NCI-H2081 (cell line): Measurements from ENCODE around the gene ARSB.
"Not testable (repeated sequence)": the region's sequence is repeated elsewhere in the genome, so short reads cannot be mapped to it uniquely, and the experiment has no call there.

Source experiments
- DNase-seq, 2 experiments: peaks; one replicate each; lab custom pipeline; 2025; lab: John Stamatoyannopoulos, UW

The ARSB gene

DNA sequence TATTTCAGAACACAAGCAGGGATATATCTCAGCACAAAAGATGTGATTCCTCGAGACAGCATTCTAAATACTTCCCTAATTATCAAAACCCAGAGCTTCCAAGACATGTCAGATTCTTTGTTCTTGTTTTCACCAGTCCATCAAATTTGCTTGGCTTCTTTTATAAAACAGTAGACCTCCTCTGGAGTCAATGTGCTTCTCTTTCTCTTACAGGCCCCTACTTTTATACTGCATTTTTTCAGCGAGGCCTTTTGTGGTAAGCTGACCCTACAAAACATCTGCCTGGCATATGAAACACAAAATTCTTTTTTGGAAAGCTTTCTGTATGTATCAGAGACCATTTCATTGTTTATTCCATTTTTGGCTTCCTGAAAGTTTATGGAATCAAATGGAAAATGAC is 81.8 kb downstream of the ARSB start:
- no peak for DNase-seq

DNA sequence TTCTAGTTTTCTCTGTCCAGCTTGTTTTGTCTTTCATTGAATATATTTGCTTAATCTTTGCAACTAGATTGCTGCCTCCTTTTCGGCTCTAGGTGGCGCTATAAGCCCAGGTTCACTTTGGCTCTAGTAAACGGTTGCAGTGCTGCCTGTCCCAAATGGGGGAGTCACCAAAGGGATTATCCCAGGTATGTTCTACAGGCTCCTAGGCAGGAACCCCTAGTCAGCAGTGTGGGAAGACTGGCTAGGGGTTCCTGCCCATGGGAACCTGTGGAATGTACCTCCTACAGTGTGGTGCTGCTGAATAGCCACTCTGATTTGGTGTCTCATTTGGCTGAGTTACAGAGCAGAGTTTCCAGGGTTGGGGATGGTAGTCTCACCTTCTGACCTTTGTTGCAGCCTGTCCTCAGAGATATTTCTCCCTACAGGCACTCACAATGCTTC is 85.2 kb downstream of the ARSB start:
- peak; percentile 27 to 44 for DNase-seq

DNA sequence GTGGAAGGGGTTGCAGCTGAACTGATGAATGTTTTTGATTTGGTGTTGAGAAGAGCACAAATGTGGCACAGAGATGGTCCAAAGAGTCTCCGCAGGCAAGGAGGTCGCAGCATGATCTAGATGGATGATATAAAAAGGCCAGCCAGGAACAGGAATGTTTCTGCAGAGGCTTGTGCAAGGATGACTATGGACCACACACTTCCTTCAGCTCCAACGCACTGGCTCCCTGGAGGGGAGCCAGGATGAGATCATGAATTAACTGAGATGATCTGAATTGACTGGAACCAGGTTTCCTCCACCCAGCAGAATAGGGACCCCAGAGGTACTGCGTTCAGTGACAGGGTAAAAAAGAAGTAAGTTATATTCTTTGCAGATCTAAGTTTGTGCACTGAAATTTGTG is 89.0 kb downstream of the ARSB start:
- no peak for DNase-seq

DNA sequence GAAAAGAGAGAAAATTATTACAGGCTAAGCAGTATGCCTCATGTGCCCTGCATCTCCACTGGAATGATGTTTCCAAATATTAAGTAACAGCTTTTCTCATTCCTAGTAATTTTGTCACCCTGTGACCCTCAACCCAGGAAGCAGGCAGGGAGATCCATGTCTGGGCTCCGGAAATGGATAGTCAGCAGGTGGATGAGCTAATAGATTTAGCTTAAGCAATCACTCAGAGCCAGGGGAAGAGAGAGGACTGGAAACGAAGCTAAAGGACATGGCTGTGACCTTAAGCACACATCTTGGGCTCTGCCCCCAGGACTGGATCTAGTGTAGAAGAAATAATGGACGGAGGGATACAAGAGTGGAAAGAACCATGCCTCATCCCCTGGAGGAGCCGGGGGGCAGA is 89.5 kb downstream of the ARSB start:
- no peak for DNase-seq

DNA sequence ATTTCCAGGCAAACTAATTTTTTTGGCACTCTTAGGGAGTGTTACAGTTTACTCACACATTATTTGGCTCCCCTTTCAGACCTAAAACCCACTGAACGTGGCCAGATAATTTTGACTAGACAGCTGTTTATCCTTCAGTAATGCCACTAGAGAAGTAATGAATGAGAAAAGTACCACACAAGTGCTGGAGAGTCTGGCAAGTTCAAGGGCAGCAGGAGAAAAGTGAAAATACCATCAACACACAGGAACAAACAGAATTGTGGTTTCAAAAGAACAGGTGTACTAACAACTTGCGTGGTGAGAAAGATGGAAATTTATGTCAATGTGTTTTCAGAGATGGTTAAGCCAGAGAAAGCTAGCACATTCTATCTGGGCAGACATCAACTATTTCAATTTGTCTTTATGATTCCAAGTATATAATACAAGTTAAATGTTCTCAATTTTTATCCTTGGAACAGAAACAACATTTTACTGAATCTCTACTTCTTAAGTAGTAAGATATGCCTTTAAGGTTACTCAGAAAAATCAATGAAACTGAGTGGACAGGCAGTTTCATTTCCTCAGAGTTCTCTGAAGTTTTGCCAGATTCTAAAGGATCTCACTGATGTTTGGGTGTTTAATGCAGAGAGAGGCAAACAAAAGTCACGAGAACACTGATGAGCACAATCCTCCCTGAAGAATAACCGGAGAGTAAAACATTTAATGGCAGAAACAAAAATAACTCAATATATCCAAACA is 91.0 kb downstream of the ARSB start:
- DNase-seq, result no peak

DNA sequence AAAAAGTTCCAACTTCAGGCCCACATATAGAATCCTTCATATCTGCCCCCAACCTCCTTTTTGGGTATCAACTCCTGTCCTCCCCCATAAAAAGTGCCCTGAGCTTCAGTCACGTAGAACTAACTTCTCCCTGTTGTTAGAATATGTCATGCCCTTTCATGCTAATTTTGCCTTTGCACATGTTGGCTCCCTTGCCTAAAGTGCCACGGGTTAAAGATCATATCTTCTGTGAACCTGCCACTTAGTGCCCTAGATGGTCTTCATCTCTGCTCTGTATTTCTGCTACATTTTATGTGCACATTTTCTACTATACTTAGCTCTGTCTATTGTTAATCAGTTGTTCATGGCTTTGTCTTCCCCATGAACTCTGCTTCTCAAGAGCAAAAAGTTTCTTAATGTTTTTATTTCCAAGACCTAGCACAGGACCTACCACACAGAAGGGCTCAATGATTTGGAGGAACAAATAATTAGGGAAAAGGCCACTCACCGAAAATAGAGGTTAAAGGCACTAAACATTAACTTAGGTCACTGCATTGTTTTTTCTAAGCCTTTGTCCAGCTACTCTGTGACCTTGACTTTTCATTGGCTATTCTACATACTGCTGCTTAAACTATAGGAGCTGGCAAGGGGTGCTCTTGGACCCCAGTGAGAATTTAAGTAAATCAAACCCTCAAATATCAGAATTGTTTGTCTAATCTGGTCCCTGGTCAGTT is 94.3 kb downstream of the ARSB start:
- no peak for DNase-seq

DNA sequence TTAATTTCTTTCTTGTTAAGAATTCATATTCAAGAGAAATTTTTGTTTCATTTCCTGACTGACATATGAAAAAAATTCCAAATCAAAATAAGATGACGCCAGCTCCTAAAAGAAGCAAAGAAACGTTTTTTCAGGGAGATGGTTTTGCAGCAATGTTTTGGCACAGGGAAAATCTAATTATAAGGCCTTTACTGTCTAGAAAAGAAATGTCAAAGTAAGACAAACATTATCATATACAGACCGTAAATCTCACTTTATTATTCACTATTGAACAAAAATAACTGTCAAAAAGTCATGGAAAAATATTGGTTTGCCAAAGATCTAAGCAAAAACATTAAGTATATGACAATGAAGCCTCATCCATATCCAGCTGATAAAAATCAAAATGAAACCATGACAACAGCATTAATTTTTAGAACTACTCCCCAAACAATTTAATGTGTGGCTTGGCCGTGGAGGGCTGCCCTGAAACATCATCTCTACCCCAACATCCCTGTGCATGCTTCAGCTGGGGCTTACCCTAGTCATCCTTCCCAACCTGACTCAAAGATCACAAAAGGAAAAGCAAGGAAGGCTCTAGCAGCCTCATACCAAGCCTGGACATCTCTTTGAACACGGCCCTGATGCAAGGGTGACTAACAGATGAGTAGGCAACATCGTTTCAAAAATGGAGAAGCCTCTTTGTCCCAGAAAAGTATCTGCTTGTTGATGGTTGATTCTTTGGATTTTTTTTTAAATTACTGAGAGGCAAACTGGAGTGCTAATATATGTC is 95.6 kb downstream of the ARSB start:
- DNase-seq, result no peak

DNA sequence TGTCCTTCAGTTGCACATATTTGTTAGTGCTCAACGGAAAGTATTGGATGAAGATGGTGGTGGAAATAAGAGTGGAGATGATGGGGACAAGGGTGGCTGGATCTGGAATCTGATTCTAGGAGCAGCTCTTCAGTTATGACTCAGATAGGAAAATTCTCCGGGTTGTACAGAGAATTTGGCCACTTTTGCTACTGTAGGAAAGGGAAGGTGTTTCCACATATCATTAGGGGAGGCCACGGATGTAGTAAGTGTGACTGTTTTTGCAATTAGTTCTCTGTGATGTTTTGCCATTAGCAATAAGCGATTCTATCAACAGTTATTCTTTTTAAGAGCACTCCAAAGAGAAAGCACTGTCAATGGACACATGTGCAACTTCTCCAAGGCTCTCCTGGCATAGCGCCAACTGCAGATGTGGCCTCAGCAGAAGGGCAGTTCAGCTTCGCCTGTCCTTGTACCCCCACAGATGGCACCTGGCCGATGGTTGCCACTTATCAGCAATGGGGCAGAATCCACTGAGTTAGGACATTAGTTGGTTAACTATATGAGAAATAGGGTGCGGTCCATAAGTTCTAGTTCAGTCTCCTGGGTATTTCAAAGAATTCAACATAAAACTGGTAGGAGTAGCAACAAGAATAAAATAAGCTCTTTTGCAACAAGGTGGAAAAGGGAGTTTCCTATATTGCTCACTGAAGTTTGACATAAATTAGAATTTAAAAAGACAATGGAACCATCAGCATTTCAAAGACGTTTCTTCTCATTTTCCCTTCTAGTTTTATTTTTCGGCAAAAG is 96.3 kb downstream of the ARSB start:
- no peak for DNase-seq

DNA sequence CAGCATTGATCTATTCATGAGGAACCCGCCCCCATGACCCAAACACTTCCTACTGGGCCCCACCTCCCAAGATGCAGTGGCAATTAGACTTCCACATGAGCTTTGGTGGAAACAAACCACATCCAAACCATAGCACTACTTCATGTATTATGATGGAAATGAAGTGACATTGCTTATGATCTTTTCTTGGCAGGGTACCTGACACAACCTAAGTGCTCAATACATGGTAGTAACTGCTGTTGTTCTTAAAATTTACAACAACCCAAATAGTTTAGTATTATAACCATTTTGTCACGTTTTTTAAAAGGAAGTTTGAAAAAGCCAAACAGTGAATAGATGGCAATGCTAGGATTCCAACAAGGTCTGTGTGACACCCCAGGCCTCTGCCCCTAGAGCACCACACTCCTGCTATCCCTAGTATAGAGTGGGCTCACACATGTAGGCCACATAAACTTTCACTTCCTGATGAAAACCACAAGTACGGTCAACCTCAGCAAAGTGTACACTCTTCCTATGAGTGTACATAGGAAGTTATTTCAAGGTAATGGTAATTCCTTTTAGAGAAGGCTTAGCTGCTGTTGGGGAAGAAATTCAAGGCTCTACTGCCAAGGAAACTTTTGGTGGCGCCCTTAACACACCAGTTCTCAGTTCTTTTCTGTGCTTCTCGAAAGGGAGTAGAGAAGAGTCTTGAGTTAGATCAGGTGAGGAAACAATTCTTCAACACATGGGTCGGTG is 97.6 kb downstream of the ARSB start:
- DNase-seq, result no peak

DNA sequence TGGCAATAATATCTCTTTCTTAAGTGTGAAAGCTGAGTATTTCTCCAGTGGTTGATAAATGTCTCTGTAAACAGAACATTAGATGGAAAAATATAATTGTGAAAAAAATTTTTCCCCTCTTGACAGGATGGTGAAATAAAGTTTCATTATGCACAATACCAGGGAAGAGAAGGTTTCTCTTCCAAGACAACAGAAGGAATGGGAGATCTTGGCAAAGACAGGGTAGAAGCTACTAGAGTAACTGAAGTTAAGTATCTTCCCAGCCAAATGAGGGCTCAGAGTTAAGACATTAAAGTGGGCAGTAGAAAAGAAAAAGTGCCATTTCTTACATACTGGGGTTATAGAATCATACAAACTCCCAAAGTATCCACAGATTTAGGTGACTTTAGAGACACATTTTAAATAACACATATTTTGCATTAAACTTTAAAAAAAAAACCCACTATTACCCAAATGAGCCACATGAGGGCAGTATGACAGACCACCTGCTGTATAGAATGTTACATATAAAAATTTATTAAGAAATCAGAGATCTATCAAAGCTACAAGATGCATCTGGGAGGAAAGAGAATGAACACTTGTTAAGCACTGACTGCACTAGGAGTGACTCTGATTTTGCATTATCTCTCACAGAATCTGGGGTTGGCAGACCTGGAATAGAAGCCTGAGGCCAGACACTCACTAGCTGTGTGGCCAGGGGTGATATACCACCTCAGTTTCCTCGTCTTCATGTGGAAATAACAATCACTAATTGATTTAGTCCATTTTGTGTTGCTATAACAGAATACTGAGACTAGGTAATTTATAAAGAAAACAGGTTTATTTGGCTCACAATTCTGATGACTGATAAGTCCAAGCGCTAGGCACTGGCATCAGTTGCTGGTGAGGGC is 98.5 kb downstream of the ARSB start:
- no peak for DNase-seq

DNA sequence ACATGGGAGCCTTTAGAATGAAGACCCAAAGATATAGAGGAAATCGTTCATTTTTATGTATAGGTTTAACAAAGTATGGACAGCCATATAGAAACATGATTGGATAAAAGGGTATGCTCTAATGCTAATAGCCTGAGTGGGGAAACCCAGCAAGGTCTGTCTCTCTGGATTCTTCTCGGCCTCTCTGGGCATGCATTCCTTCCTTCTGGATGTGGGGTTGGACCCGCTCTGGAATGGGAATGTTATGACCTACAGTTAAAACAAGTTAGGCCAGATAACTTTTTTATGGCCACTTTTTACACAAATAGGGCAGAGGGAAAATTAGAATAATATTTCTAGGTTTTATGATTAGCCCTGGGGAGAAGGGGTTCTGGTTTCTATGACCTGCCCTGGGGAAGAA is 103.2 kb downstream of the ARSB start:
- no peak for DNase-seq

DNA sequence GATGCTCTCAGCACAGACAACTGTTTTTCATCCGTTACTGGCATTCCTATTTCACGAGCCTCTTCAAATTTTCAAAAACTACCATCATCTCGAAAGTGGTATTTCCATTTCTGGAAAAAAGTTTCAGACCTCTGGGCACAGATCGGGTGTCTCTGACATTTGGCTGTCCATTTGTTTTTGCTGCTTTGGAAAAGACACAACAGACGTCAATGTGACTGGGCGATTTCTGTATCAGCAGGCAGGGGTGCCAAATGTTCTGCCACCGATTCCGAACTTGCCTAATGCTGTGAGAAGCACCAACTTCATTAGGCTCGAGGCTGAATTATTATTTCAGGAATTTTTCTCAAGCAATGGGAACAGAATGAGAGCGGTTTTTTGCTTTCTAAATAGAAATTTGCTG is 105.6 kb downstream of the ARSB start:
- DNase-seq, result no peak

DNA sequence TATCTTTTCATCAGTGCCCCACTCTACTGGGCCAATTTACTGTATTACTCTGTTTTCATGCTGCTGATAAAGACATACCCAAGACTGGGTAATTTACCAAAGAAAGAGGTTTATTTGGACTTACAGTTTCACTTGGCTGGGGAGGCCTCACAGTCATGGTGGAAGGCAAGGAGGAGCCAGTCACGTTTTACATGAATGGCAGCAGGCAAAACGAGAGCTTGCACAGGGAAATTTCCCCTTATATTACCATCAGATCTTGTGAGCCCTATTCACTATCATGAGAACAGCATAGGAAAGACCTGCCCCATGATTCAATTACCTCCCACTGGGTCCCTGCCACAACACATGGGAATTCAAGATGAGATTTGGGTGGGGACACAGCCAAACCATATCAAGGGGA is 119.0 kb downstream of the ARSB start:
- DNase-seq, result not testable (repeated sequence)

DNA sequence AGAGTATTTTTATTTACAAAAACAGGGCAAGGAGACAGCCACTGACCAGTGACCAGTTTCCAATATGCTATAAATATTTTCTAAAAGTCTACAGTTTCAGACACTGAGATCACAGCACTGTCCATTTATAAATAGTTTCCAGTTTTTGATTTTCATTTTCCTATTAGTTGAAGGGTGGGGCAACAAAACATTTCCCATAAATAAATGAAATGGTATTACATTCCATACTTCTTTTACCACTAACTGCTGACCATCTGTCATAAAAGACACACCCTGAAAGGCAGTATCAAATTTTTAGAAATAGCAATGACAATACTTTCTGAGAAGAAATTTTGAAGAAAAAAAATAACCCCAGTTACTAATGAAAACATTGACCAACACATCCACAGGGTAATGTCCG is 126.7 kb downstream of the ARSB start:
- no peak for DNase-seq

DNA sequence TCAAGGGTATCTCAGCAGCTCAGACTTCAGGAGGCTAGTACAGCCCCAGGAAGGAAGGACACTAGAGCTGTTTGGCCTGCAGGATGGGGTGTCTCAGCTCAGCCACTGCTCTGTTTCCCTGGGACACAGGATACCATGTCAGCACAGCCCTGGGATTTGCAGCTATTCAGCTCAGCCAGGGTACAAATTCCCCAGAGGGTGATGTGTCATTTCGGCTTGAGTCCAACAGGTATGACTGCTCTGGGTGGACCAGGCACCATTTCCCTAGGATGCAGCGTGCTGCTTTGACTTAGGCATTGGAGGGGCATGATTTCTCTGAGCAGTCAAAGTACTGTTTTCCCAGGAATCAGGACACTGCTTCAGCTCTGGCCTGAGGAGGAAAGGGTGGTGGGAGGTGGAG is 130.1 kb downstream of the ARSB start:
- no peak for DNase-seq

DNA sequence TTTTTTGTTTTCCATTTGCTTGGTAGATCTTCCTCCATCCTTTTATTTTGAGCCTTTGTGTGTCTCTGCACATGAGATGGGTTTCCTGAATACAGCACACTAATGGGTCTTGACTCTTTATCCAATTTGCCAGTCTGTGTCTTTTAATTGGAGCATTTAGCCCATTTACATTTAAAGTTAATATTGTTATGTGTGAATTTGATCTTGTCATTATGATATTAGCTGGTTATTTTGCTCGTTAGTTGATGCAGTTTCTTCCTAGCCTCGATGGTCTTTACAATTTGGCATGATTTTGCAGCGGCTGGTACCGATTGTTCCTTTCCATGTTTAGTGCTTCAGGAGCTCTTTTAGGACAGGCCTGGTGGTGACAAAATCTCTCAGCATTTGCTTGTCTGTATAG is 133.2 kb downstream of the ARSB start:
- not testable (repeated sequence) for DNase-seq

DNA sequence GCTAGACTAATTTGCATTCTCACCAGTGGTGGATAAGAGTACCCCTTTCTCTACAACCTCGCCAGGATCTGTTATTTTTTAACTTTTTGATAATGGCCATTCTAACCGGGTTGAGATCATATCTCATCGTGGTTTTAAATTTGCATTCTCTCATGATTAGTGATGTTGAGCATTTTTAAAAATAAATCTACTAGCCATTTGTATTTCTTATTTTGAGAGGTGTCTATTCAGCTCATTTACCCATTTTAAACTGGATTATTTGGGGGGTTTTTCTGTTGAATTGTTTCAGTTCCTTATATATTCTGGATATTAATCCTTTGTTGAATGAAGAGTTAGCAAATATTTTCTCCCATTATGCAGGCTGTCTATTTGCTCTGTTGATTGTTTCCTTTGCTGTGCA is 139.6 kb downstream of the ARSB start:
- DNase-seq, result no peak

DNA sequence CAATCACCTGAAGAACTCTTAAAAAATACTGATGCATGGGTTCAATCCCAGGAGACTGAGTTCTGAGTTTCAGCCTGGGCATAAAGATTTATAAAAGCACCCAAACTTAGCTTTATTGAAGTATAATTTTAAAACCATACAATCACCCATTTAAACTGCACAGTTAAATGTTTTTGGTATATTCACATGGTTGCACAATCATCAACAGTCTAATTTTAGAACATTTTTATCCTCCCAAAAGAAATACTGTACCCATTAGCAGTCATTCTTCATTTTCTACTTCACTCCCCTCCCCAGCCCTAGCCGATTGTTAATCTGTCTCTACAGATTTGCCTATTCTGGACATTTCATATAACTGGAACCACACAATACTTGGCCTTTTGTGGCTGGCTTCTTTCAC is 141.7 kb downstream of the ARSB start:
- DNase-seq, result no peak

DNA sequence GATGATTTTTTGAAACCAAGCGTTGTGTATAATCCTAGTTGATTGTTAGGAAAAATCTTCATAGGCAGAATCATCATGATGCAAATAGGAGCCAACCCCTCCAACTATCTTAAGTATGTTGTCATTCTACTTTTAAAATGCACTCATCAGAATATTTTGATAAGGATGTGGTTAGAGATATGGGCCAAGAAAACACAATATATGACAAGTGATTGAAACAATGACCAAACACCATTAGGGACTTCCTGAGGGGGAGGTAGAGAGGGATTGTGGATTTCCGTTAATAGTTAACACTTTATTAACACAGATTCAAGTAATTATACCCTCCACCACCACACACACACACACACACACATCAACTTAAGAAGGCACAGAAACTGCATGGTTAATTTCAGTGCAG is 143.3 kb downstream of the ARSB start:
- no peak for DNase-seq

DNA sequence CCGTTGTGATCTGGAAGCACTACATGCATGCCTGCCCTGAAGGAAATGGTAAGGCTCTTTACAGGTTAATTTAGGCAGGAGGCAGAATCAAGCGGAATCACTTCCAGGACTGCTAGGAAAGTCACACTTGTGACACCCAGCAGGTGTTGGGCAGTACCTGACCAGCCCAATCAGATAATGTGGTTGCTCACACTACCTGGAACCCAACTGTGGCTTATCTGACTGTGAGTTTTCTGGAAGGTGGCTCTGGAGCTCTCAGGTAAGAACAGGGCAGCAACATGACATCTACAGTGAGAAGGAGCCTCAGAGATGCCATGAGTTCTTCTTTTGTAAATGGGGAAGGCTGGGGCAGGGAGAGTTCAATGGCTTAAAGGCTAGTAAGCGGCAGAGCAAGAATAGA is 146.4 kb downstream of the ARSB start:
- DNase-seq, result no peak
